Panc1 (cell line): ENCODE measurements around the gene PRLH. TPM values are rescaled to one million over a fixed set of nuclear protein-coding genes. Genes with fewer than 3 reads are reported as not detected.
A peak's percentile ranks its signal among the peaks of the same experiment; 100 is the strongest.

Experiments
- ATAC-seq: fragments of 200-7000 bp; cut with Tn5 transposase; 2 replicates; pipeline ENCODE4 v1.9.1; 2020; ENCODE audit warnings: mild to moderate bottlenecking, moderate library complexity
- BruUV-seq: library from RNA; stranded (reverse); fragments of 400-500 nt; replicated peaks from 2 replicates; lab custom pipeline; 2021; lab: Mats Ljungman, UMichigan
- CTCF ChIA-PET: fragments of 300-600 bp; sonication (Branson Sonifier 250); formaldehyde crosslinking; loops from one replicate; lab custom pipeline; 2022; ENCODE audit warnings: antibody characterized with exemption; lab: Charles Lee
- POLR2A ChIA-PET: fragments of 300-600 bp; sonication (Branson Sonifier 250); formaldehyde crosslinking; loops from one replicate; lab custom pipeline; 2022; ENCODE audit warnings: antibody characterized with exemption; lab: Charles Lee
- DNase-seq: peaks from one replicate; pipeline ENCODE4 v3.0.0-alpha.2; 2010; ENCODE audit warnings: low read depth, low spot score
- H3K27ac ChIP-seq: 2 replicates; pipeline ENCODE4 v1.5.1; 2011; ENCODE audit warnings: mild to moderate bottlenecking, low read length, inconsistent platforms
- H3K27me3 ChIP-seq: fragments of 200-500 bp; sonication (Bioruptor generic); 2 replicates; pipeline ENCODE4 v1.6.0; 2014; ENCODE audit warnings: low read length, inconsistent platforms; ENCODE audit not compliant: control insufficient read depth, insufficient read depth
- H3K36me3 ChIP-seq: fragments of 200-500 bp; sonication (Bioruptor generic); 2 replicates; pipeline ENCODE4 v1.5.1; 2014; ENCODE audit warnings: inconsistent platforms, mild to moderate bottlenecking, low read length, moderate library complexity; ENCODE audit not compliant: control insufficient read depth, insufficient read depth
- H3K4me1 ChIP-seq: 2 replicates; pipeline ENCODE4 v1.5.1; 2011; ENCODE audit warnings: inconsistent platforms, mild to moderate bottlenecking, low read length, moderate library complexity; ENCODE audit not compliant: control insufficient read depth, insufficient read depth
- H3K4me3 ChIP-seq, 2 experiments: 2 replicates each; pipeline ENCODE4 v1.5.1; 2011 to 2012; ENCODE audit warnings: low read depth in 2 of 2, low read length in 2 of 2, mild to moderate bottlenecking in 2 of 2, inconsistent platforms in 1 of 2, moderate library complexity in 1 of 2
- H3K9me3 ChIP-seq: fragments of 200-500 bp; sonication (Bioruptor generic); 2 replicates; pipeline ENCODE4 v1.5.1; 2014; ENCODE audit warnings: low read depth, mild to moderate bottlenecking, inconsistent platforms, low read length, moderate library complexity; ENCODE audit not compliant: control insufficient read depth, insufficient read depth
- CTCF ChIP-seq: fragments of 450-650 bp; IDR thresholded peaks from 2 replicates; pipeline ENCODE4 v1.5.1; 2017; ENCODE audit warnings: mild to moderate bottlenecking
- POLR2AphosphoS5 ChIP-seq: IDR thresholded peaks from 2 replicates; pipeline ENCODE4 v1.6.1; 2012; ENCODE audit warnings: mild to moderate bottlenecking, low read depth, low read length, moderate library complexity
- REST ChIP-seq, 2 experiments: IDR thresholded peaks; 2 replicates each; pipeline ENCODE4 v1.6.1; 2011 to 2012; ENCODE audit warnings: low read depth in 2 of 2, control low read depth in 1 of 2, low read length in 1 of 2, mild to moderate bottlenecking in 1 of 2, moderate library complexity in 1 of 2; ENCODE audit not compliant: insufficient read depth in 1 of 2
- SIN3A ChIP-seq: IDR thresholded peaks from 2 replicates; pipeline ENCODE4 v1.6.1; 2012; ENCODE audit warnings: low read depth, mild to moderate bottlenecking, low read length, moderate library complexity, borderline replicate concordance; ENCODE audit not compliant: insufficient read depth
- TCF7L2 ChIP-seq: IDR thresholded peaks from 2 replicates; pipeline ENCODE4 v1.6.1; 2011; ENCODE audit warnings: mild to moderate bottlenecking, low read depth, low read length, inconsistent platforms
- in situ Hi-C: cut with HindIII; loops from 2 replicates; pipeline ENCODE4 v1.10.0; 2016; ENCODE audit warnings: low sequenced_read_pairs, low pct_unique_long_range_greater_than_20kb
- intact Hi-C: fragments of 100-400 bp; cut with micrococcal nuclease; formaldehyde crosslinking; loops from one replicate; pipeline ENCODE4 v1.10.0; 2022; ENCODE audit not compliant: unreplicated experiment
- total RNA-seq: library from RNA; stranded (reverse); gene quantifications from one replicate; pipeline ENCODE4 v1.2.1, GENCODE V29; 2021; ENCODE audit not compliant: unreplicated experiment

The PRLH gene
- total RNA-seq, 1 experiment from 2014 or later = not detected

GRCh38 chr2:237591141-237591881 lies 24.9 kb downstream of the PRLH start:
- in situ Hi-C loops (no loop called here), intact Hi-C loops (loop anchor here (10.0 kb wide), 1 partner anchor 153 kb away; no protein-coding TSS in a partner anchor)
- peak overlapping the region; percentile 27 to 42; a peak in 3 of 4 replicates for H3K4me3 ChIP-seq
- H3K36me3 ChIP-seq = no peaks in the 10 kb centered on the region; the same call in 1 of the 2 replicates
- H3K27ac ChIP-seq = peak overlapping the region; percentile 82
- ChIA-PET CTCF (interaction anchor here (1.3 kb wide), 1 partner anchor 9 kb away, joined by 3 read pairs; no protein-coding TSS in a partner anchor), POLR2A (interaction anchor here (0.6 kb wide), 1 partner anchor 90 kb away, joined by 4 read pairs; no protein-coding TSS in a partner anchor)
- H3K27me3 ChIP-seq = no peaks in the 10 kb centered on the region
- peaks cover 39% of the 10 kb centered on the region for H3K4me1 ChIP-seq
- BruUV-seq = no TSS peak
- TF ChIP-seq SIN3A (no peak), TCF7L2 (no peak), CTCF (no peak), POLR2AphosphoS5 (no peak), REST (IDR thresholded peaks at IDR 0.05; ENCODE audit: insufficient read depth in 1 of 2, low read depth in 2 of 2, low read length in 1 of 2) (no peak)
- H3K9me3 ChIP-seq = no peaks in the 10 kb centered on the region
- no peak for DNase-seq
- ATAC-seq = peak; percentile 12; the same call in 1 of the 2 replicates

GRCh38 chr2:237592425-237592980 lies 26.1 kb downstream of the PRLH start:
- no peak overlapping the region for H3K4me3 ChIP-seq
- peak overlapping the region; percentile 69; the same call in 1 of the 2 replicates for H3K27ac ChIP-seq
- no peaks in the 10 kb centered on the region; the same call in 1 of the 2 replicates for H3K36me3 ChIP-seq
- no peaks in the 10 kb centered on the region for H3K27me3 ChIP-seq
- no peak for ATAC-seq
- BruUV-seq = no TSS peak
- DNase-seq = no peak
- peaks cover 39% of the 10 kb centered on the region for H3K4me1 ChIP-seq
- ChIA-PET CTCF (interaction anchor here (0.5 to 1.3 kb wide), 4 partner anchors 8 to 778 kb away, joined by 3 read pairs; no protein-coding TSS in a partner anchor), POLR2A (no interaction called here)
- in situ Hi-C loops = no loop called here
- no peaks in the 10 kb centered on the region for H3K9me3 ChIP-seq
- intact Hi-C loops = loop anchor here (10.0 kb wide), 1 partner anchor 152 kb away; no protein-coding TSS in a partner anchor
- TF ChIP-seq POLR2AphosphoS5 = no peak
- TF ChIP-seq SIN3A = no peak
